Heart right ventricle (tissue), 16 donors: ENCODE measurements around the gene FBXO2. TPM values are rescaled to one million over a fixed set of nuclear protein-coding genes. Genes with fewer than 3 reads are reported as not detected.

Source experiments
- ATAC-seq, 8 donors: fragments of 200-7000 bp; cut with Tn5 transposase; one replicate each; pipeline ENCODE4 v1.9.1; 2020; ENCODE audit warnings: mild to moderate bottlenecking in 8 of 8, moderate library complexity in 8 of 8, moderate number of reproducible peaks in 1 of 8
- DNase-seq, 2 donors: peaks; one replicate each; pipeline ENCODE4 v3.0.0-alpha.2; 2020
- H3K27ac ChIP-seq, 10 donors: fragments of 200-600 bp; sonication (generic) in 2 of 10; one replicate each; pipeline versions ENCODE4 v1.5.0 to v1.8.0; 2020 to 2022; ENCODE audit warnings: mild to moderate bottlenecking in 3 of 10
- H3K27me3 ChIP-seq, 7 donors: fragments of 200-600 bp; one replicate each; pipeline ENCODE4 v1.8.0; 2021 to 2022; ENCODE audit warnings: mild to moderate bottlenecking in 2 of 7
- H3K36me3 ChIP-seq, 9 donors: fragments of 200-600 bp; sonication (generic) in 1 of 9; one replicate each; pipeline versions ENCODE4 v1.5.0 to v1.8.0; 2020 to 2022; ENCODE audit warnings: mild to moderate bottlenecking in 2 of 9
- H3K4me1 ChIP-seq, 9 donors: fragments of 200-600 bp; sonication (generic) in 1 of 9; one replicate each; pipeline versions ENCODE4 v1.5.0 to v1.8.0; 2020 to 2022; ENCODE audit warnings: mild to moderate bottlenecking in 4 of 9
- H3K4me3 ChIP-seq, 10 donors: fragments of 200-600 bp; sonication (generic) in 2 of 10; one replicate each; pipeline versions ENCODE4 v1.5.0 to v1.8.0; 2020 to 2022; ENCODE audit warnings: mild to moderate bottlenecking in 7 of 10, moderate library complexity in 2 of 10
- H3K9me3 ChIP-seq, 11 donors: fragments of 200-600 bp in 10 of 11; sonication (generic) in 2 of 11; one replicate each; pipeline versions ENCODE4 v1.5.0 to v1.8.0; 2013 to 2022; ENCODE audit warnings: mild to moderate bottlenecking in 2 of 11, control low read depth in 1 of 11, moderate library complexity in 1 of 11
- WGBS, 2 donors: extraction: QIAGEN DNeasy Blood & Tissue Kit; methylation state at CpG; one replicate each; pipeline ENCODE4 v1.1.7; 2013; ENCODE audit warnings: inconsistent platforms in 1 of 2; 5-methylcytosine and 5-hydroxymethylcytosine counted together
- intact Hi-C, 10 donors: fragments of 100-400 bp; cut with DNase I; formaldehyde crosslinking; loops; one replicate each; pipeline versions ENCODE4 v1.11.1 to v1.14.2; 2022
- polyA plus RNA-seq, 2 donors: library from polyadenylated mRNA; stranded (reverse); fragments of 200-250 nt; gene quantifications; one replicate each; pipeline ENCODE4 v1.2.3, GENCODE V29; 2013
- total RNA-seq, 10 donors: library from RNA; stranded (reverse); fragmentation: NEBNext Ultra II Directional in 3 of 10; extraction: Animal tissue kit (Norgen Biotek cat#: 25700) in 3 of 10; gene quantifications; one replicate each; pipeline versions ENCODE4 v1.2.1 to v1.2.4, GENCODE V29; 2021 to 2023
- TF ChIP-seq, protein P1 (sequence below), 9 donors: fragments of 200-600 bp; sonication (generic) in 2 of 9; IDR thresholded peaks; one replicate each; pipeline versions ENCODE4 v1.5.0 to v1.8.0; 2021 to 2022; ENCODE audit warnings: antibody characterized with exemption in 9 of 9, mild to moderate bottlenecking in 5 of 9, moderate library complexity in 1 of 9
- donor health status: Arrhythmogenic right ventricular cardiomyopathy.
- donor health status: ischemic (EF 13 %, LVEDD 7.1; RV severe dilation, severe dysfunction).
- donor health status: healthy with polysubstance abuse.
- donor health status: DM: no; HTN: yes; CAD: no.
- donor health status: DM: no; HTN: no; CAD: no.
- donor health status: ischemic (EF 25% LVEDD 6.9; RV normal size, moderate dysfunction).
- donor health status: ischemic (EF 25% LVEDD 5.7; RV mildly dilated, moderate dysfunction).
- donor health status: healthy.
- donor health status: DM: yes; HTN: yes; CAD: no.
- donor health status: Ischemic cardiomyopathy.
- donor health status: ischemic (EF 35%, LVEDD 5.7; RV mildly dilated, moderate dysfunction).
- donor health status: nonischemic (EF 11% LVEDD 7.7; RV severe dilation, severe dysfunction).
- donor health status: DM: yes; HTN: yes; CAD: no.
- donor health status: PGD.
- donor health status: ischemic (EF 29% LVEDD 5.4; RV normal size, mild dysfunction).
- donor health status: nonischemic (EF 23%, LVEDD 6.1; RV moderate dilation, normal function).

The FBXO2 gene
- total and polyA plus RNA-seq, 12 donors, result 0.70 to 5.5 (median 2.0) TPM

DNA sequence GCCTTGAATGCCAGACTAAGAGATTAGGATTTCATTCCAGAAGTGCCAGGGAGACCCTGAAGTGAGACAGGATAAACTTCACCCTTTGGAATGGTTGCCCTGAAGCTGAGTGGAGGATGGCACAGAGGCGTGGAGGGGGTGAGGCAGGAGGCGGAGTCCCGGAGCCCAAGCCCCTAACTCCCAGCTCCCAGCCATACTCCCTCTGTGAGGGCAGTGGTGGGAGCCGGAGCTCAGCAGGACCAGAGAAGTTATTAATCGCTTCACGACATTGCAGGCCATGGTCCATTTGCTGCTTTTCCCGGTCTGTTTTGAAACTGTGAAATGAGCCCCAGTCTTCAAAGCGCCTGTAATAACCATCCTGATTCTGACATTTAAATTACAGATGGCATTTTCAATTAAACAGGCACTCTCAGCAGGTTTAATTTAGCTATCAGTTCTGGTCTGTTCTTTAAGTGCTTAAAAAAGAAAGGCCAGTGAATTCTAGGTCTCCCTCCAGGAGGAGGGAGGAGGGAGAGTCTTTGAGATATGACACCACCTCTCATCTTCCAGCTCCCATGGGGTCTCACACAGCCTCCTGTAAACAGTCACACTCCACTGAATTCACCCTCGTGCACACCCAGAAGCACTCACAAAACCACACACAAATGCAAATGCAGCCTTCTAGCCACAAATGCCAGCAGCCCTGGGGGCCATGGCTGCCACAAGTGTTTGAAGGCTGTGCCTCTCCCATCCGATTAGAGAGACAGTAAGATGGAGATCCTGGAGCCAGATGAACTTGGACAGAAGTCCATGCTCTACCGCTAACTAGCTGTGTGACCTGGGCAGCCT is 19.6 kb downstream of the FBXO2 start:
- no peaks in the 10 kb centered on the region for H3K9me3 ChIP-seq
- no peak overlapping the region for H3K4me3 ChIP-seq
- peaks cover 0 to under 1% (median 0%) of the 10 kb centered on the region in 9 donors for H3K4me1 ChIP-seq
- H3K36me3 ChIP-seq, result no peaks in the 10 kb centered on the region
- intact Hi-C loops, result loop anchor here in 2 of 10 donors (10.0 kb wide), 2 partner anchors 150 to 160 kb away; partner anchors contain the start of gene DISP3 (in 1 of the 2)
- WGBS, 2 donors, result 73 to 75% methylated on average over 11 of the region's 11 CpGs
- ATAC-seq (no peak), DNase-seq (no peak)
- TF ChIP-seq, protein P1, sequence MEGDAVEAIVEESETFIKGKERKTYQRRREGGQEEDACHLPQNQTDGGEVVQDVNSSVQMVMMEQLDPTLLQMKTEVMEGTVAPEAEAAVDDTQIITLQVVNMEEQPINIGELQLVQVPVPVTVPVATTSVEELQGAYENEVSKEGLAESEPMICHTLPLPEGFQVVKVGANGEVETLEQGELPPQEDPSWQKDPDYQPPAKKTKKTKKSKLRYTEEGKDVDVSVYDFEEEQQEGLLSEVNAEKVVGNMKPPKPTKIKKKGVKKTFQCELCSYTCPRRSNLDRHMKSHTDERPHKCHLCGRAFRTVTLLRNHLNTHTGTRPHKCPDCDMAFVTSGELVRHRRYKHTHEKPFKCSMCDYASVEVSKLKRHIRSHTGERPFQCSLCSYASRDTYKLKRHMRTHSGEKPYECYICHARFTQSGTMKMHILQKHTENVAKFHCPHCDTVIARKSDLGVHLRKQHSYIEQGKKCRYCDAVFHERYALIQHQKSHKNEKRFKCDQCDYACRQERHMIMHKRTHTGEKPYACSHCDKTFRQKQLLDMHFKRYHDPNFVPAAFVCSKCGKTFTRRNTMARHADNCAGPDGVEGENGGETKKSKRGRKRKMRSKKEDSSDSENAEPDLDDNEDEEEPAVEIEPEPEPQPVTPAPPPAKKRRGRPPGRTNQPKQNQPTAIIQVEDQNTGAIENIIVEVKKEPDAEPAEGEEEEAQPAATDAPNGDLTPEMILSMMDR (IDR thresholded peaks at IDR 0.05), result no peak
- peaks cover 0 to 78% (median 50%) of the 10 kb centered on the region in 7 donors for H3K27me3 ChIP-seq
- no peak overlapping the region for H3K27ac ChIP-seq

DNA sequence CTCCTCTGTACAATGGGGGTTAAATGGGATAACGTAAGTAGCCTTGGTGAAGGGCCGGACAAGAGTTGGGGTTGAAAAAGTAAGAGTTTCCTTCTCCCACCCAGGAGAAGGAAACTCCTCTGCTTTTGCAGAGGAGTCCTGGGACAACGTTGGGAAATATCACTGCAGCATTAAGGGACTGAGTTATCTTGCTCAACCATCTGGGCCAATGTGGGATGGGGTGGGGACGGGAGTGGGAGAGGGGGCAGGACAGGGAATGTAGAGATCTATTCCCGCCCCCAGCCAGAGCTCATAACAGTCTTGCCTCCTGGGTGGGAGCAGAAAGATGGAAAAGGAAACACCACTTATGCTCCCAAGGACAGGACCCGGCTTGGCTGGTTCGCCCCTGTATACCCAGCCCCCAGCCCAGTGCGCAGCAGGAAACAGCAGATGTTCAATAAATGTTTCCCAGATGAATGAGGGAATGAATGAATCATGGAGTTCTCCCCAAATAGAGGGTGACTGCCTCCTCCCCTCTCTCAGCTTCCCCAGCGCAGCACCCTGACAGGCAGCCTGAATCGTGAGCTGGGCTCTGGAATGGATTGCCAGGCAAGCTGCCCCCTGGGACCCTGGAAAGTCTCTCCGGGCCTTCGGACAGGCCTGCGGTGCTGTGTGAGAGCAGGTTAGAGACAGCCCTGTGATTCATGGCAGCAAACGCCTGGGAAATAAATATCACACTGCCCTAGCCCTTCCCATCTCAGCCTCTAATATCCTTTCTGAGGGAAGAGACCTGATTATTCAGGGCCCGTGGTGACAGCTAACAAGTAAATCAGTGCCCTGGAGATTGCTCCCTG is 24.8 kb downstream of the FBXO2 start:
- Histone ChIP-seq H3K27me3 (peaks cover 0 to 74% (median 49%) of the 10 kb centered on the region in 7 donors), H3K4me3 (no peak overlapping the region), H3K9me3 (no peaks in the 10 kb centered on the region), H3K36me3 (no peaks in the 10 kb centered on the region), H3K4me1 (no peaks in the 10 kb centered on the region), H3K27ac (no peak overlapping the region)
- DNase-seq (no peak), ATAC-seq (no peak)
- WGBS, 2 donors, result 52 to 55% methylated on average over 15 of the region's 15 CpGs
- TF ChIP-seq, protein P1 (IDR thresholded peaks at IDR 0.05), result no peak
- intact Hi-C loops, result loop anchor here in 4 of 10 donors (10.0 kb wide), 3 partner anchors 85 to 155 kb away; partner anchors contain the start of gene DISP3 (in 1 of the 4)

DNA sequence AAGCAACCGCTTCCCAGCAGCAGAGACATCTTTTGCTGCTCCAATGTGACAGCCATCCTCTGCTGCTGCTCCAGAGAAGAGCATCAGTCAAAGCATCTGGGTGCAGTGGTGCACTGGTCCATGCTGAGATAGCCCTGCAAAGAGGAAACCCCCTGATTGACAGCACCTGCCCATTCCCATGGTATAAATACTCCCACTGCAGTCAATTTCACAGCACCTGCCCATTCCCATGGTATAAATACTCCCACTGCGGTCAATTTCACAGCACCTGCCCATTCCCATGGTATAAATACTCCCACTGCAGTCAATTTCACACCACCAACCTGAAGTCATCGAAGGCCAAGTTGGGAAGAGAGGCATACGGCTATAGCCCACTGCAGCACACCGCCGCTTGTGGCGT is 25.5 kb downstream of the FBXO2 start:
- WGBS, 2 donors, result 93 to 94% methylated on average over 7 of the region's 7 CpGs
- intact Hi-C loops, result loop anchor here in 2 of 10 donors (10.0 kb wide), 2 partner anchors 84 to 144 kb away; no protein-coding TSS in a partner anchor
- H3K27me3 ChIP-seq, result peaks cover 0 to 74% (median 45%) of the 10 kb centered on the region in 7 donors
- H3K27ac ChIP-seq, result no peak overlapping the region
- H3K4me3 ChIP-seq, result no peak overlapping the region
- H3K9me3 ChIP-seq, result no peaks in the 10 kb centered on the region
- ATAC-seq, result no peak
- no peak for DNase-seq
- H3K36me3 ChIP-seq, result no peaks in the 10 kb centered on the region
- TF ChIP-seq, protein P1 (IDR thresholded peaks at IDR 0.05), result no peak
- H3K4me1 ChIP-seq, result no peaks in the 10 kb centered on the region

- TF ChIP-seq, protein P1 (IDR thresholded peaks at IDR 0.05), result no peak
- intact Hi-C loops, result loop anchor here in 2 of 10 donors (10.0 kb wide), 2 partner anchors 82 to 142 kb away; no protein-coding TSS in a partner anchor
- H3K4me3 ChIP-seq, result no peak overlapping the region
- H3K4me1 ChIP-seq, result no peaks in the 10 kb centered on the region
- H3K9me3 ChIP-seq, result no peaks in the 10 kb centered on the region
- 69 to 71% methylated on average over 3 of the region's 3 CpGs for WGBS, 2 donors
- no peak overlapping the region for H3K27ac ChIP-seq
- ATAC-seq (no peak), DNase-seq (no peak)
- H3K27me3 ChIP-seq, result peaks cover 0 to 72% (median 36%) of the 10 kb centered on the region in 7 donors
- no peaks in the 10 kb centered on the region for H3K36me3 ChIP-seq
Measured at GRCh38 chr1:11626551-11626950, 27.7 kb downstream of the FBXO2 start.
